Small intestine (tissue), 7 donors: ENCODE data around the gene CREB3L2. TPM values are rescaled to one million over a fixed set of nuclear protein-coding genes. Genes with fewer than 3 reads are reported as not detected.

Experiments
- DNase-seq, 2 donors: peaks; one replicate each; pipeline versions ENCODE4 v3.0.0 to v3.0.0-alpha.2; 2013
- FAIRE-seq: peaks from 2 replicates; lab custom pipeline; 2012; peaks lifted over from hg19 to GRCh38; lab: Jason Lieb, UNC
- H3K27ac ChIP-seq, 3 donors: one replicate each; pipeline ENCODE4 v1.5.1; 2013; ENCODE audit warnings: low read length in 2 of 3, mild to moderate bottlenecking in 2 of 3, control low read depth in 1 of 3, inconsistent platforms in 1 of 3, low read depth in 1 of 3, moderate library complexity in 1 of 3
- H3K27me3 ChIP-seq, 3 donors: one replicate each; pipeline ENCODE4 v1.6.1; 2013; ENCODE audit warnings: low read length in 3 of 3, inconsistent platforms in 1 of 3; ENCODE audit not compliant: control insufficient read depth in 3 of 3, insufficient read depth in 3 of 3
- H3K36me3 ChIP-seq, 3 donors: one replicate each; pipeline ENCODE4 v1.6.1; 2013; ENCODE audit warnings: low read length in 3 of 3, inconsistent platforms in 1 of 3, low read depth in 1 of 3, mild to moderate bottlenecking in 1 of 3, moderate library complexity in 1 of 3; ENCODE audit not compliant: control insufficient read depth in 3 of 3, insufficient read depth in 2 of 3
- H3K4me1 ChIP-seq, 3 donors: one replicate each; pipeline ENCODE4 v1.6.1; 2013; ENCODE audit warnings: low read length in 2 of 3, inconsistent platforms in 1 of 3, low read depth in 1 of 3, mild to moderate bottlenecking in 1 of 3, moderate library complexity in 1 of 3; ENCODE audit not compliant: control insufficient read depth in 3 of 3, insufficient read depth in 2 of 3
- H3K4me3 ChIP-seq, 3 donors: one replicate each; pipeline ENCODE4 v1.5.1; 2013; ENCODE audit warnings: low read length in 3 of 3, control low read depth in 1 of 3, inconsistent platforms in 1 of 3, low read depth in 1 of 3, mild to moderate bottlenecking in 1 of 3, moderate library complexity in 1 of 3
- H3K9me3 ChIP-seq, 2 donors: one replicate each; pipeline ENCODE4 v1.6.1; 2013; ENCODE audit warnings: low read depth in 1 of 2, low read length in 1 of 2; ENCODE audit not compliant: control insufficient read depth in 2 of 2, insufficient read depth in 1 of 2
- WGBS, 3 donors: extraction: QIAGEN DNeasy Blood & Tissue Kit; methylation state at CpG; one replicate each; pipeline ENCODE4 v1.1.7; 2013; 5-methylcytosine and 5-hydroxymethylcytosine counted together
- polyA plus RNA-seq, 4 donors: library from polyadenylated mRNA; stranded (reverse) in 3 of 4; unstranded in 1 of 4; fragments of 200-250 nt in 3 of 4; fragments of 120-200 nt in 1 of 4; gene quantifications; one replicate each; pipeline versions ENCODE4 v1.2.1 to v1.2.3, GENCODE V29; 2013
- donor health status: healthy with polysubstance abuse.
- donor health status: control.
- donor health status: control.
- donor health status: Bipolar disorder and iron deficiency.
- donor health status: healthy.

The CREB3L2 gene
- polyA plus RNA-seq, 4 donors = 8.9 to 52.5 (median 11.3) TPM

- Histone ChIP-seq H3K4me3 (no peak overlapping the region), H3K27me3 (no peaks in the 10 kb centered on the region), H3K27ac (peak overlapping the region in 1 of 3 donors; percentile 24), H3K9me3 (no peaks in the 10 kb centered on the region), H3K36me3 (peaks cover 0 to 10% (median 3%) of the 10 kb centered on the region in 3 donors), H3K4me1 (peaks cover 10 to 34% (median 16%) of the 10 kb centered on the region in 3 donors)
- WGBS, 3 donors = 70 to 92% (median 91%) methylated on average over 5 of the region's 5 CpGs
- FAIRE-seq (no peak), DNase-seq (no peak)
These were observed 45.7 kb downstream of the CREB3L2 start for GRCh38 chr7:137956183-137956582.

- FAIRE-seq = no peak
- Histone ChIP-seq H3K27ac (peak overlapping the region; percentile 22 to 91 (median 88)), H3K27me3 (no peaks in the 10 kb centered on the region), H3K36me3 (peaks cover 0 to 10% (median 3%) of the 10 kb centered on the region in 3 donors), H3K9me3 (no peaks in the 10 kb centered on the region), H3K4me3 (no peak overlapping the region), H3K4me1 (peaks cover 15 to 50% (median 22%) of the 10 kb centered on the region in 3 donors)
- DNase-seq = peak in 1 of 2 donors; percentile 20
- 49 to 58% (median 57%) methylated on average over 2 of the region's 2 CpGs for WGBS, 3 donors
These were observed 47.3 kb downstream of the CREB3L2 start for GRCh38 chr7:137954614-137955013.

- no peak for FAIRE-seq
- peak; percentile 64 to 83 for DNase-seq
- Histone ChIP-seq H3K27ac (peak overlapping the region; percentile 75 to 91 (median 88)), H3K36me3 (peaks cover 0 to 6% (median 2%) of the 10 kb centered on the region in 3 donors), H3K4me1 (peaks cover 15 to 51% (median 22%) of the 10 kb centered on the region in 3 donors), H3K27me3 (no peaks in the 10 kb centered on the region), H3K4me3 (no peak overlapping the region), H3K9me3 (no peaks in the 10 kb centered on the region)
- 33 to 39% (median 38%) methylated on average over 6 of the region's 6 CpGs for whole genome bisulfite sequencing, 3 donors
These were observed 48.0 kb downstream of the CREB3L2 start for GRCh38 chr7:137953665-137954470.

GRCh38 chr7:137953043-137953664 is 48.7 kb downstream of the CREB3L2 start:
- Histone ChIP-seq H3K27me3 (no peaks in the 10 kb centered on the region), H3K36me3 (peaks cover 0 to 4% (median 2%) of the 10 kb centered on the region in 3 donors), H3K27ac (peak overlapping the region; percentile 75 to 91 (median 88)), H3K4me3 (no peak overlapping the region), H3K9me3 (no peaks in the 10 kb centered on the region), H3K4me1 (peaks cover 16 to 57% (median 29%) of the 10 kb centered on the region in 3 donors)
- 61 to 84% (median 79%) methylated on average over 8 of the region's 8 CpGs for WGBS, 3 donors
- DNase-seq (peak in 1 of 2 donors; percentile 40), FAIRE-seq (no peak)

- FAIRE-seq (no peak), DNase-seq (peak; percentile 69 to 72)
- Histone ChIP-seq H3K27ac (peak overlapping the region; percentile 81 to 91 (median 88)), H3K4me1 (peaks cover 22 to 65% (median 31%) of the 10 kb centered on the region in 3 donors), H3K9me3 (peaks cover 0 to 3% of the 10 kb centered on the region in 2 donors), H3K4me3 (no peak overlapping the region), H3K36me3 (peaks cover 0 to 2% (median under 1%) of the 10 kb centered on the region in 3 donors), H3K27me3 (no peaks in the 10 kb centered on the region)
- WGBS, 3 donors = 33 to 66% (median 56%) methylated on average over 2 of the region's 2 CpGs
These were observed 49.5 kb downstream of the CREB3L2 start for GRCh38 chr7:137952426-137952805.

- peaks cover 0 to 6% of the 10 kb centered on the region in 2 donors for H3K9me3 ChIP-seq
- no peaks in the 10 kb centered on the region for H3K27me3 ChIP-seq
- H3K27ac ChIP-seq = peak overlapping the region; percentile 81 to 91 (median 88)
- DNase-seq = peak in 1 of 2 donors; percentile 51
- H3K4me1 ChIP-seq = peaks cover 23 to 70% (median 31%) of the 10 kb centered on the region in 3 donors
- WGBS, 3 donors = 69 to 87% (median 78%) methylated on average over 7 of the region's 7 CpGs
- H3K4me3 ChIP-seq = no peak overlapping the region
- no peak for FAIRE-seq
- peaks cover 0 to 2% (median 0%) of the 10 kb centered on the region in 3 donors for H3K36me3 ChIP-seq
These were observed 50.0 kb downstream of the CREB3L2 start for GRCh38 chr7:137951700-137952425.

GRCh38 chr7:137950967-137951366 is 50.9 kb downstream of the CREB3L2 start:
- peaks cover 26 to 70% (median 31%) of the 10 kb centered on the region in 3 donors for H3K4me1 ChIP-seq
- FAIRE-seq (no peak), DNase-seq (peak; percentile 74 to 92)
- H3K27me3 ChIP-seq = no peaks in the 10 kb centered on the region
- H3K9me3 ChIP-seq = peaks cover 0 to 6% of the 10 kb centered on the region in 2 donors
- H3K27ac ChIP-seq = peak overlapping the region; percentile 57 to 91 (median 84)
- peaks cover 0 to 2% (median 0%) of the 10 kb centered on the region in 3 donors for H3K36me3 ChIP-seq
- no peak overlapping the region for H3K4me3 ChIP-seq
- WGBS, 3 donors = 18 to 65% (median 46%) methylated on average over 7 of the region's 7 CpGs

GRCh38 chr7:137950263-137950621 is 51.6 kb downstream of the CREB3L2 start:
- H3K27me3 ChIP-seq = no peaks in the 10 kb centered on the region
- FAIRE-seq (no peak), DNase-seq (no peak)
- H3K4me3 ChIP-seq = no peak overlapping the region
- H3K9me3 ChIP-seq = peaks cover 0 to 6% of the 10 kb centered on the region in 2 donors
- peaks cover 26 to 70% (median 30%) of the 10 kb centered on the region in 3 donors for H3K4me1 ChIP-seq
- peak overlapping the region; percentile 60 to 91 (median 84) for H3K27ac ChIP-seq
- H3K36me3 ChIP-seq = peaks cover 0 to 2% (median 0%) of the 10 kb centered on the region in 3 donors
- WGBS, 3 donors = 57 to 69% (median 62%) methylated on average over 4 of the region's 4 CpGs
